ENCODE data around the gene PRKN. TPM values are rescaled to one million over a fixed set of nuclear protein-coding genes. Genes with fewer than 3 reads are reported as not detected.

PRKN gene
- total RNA-seq, 1 donor from 2014 or later = 0.79 TPM

DNA sequence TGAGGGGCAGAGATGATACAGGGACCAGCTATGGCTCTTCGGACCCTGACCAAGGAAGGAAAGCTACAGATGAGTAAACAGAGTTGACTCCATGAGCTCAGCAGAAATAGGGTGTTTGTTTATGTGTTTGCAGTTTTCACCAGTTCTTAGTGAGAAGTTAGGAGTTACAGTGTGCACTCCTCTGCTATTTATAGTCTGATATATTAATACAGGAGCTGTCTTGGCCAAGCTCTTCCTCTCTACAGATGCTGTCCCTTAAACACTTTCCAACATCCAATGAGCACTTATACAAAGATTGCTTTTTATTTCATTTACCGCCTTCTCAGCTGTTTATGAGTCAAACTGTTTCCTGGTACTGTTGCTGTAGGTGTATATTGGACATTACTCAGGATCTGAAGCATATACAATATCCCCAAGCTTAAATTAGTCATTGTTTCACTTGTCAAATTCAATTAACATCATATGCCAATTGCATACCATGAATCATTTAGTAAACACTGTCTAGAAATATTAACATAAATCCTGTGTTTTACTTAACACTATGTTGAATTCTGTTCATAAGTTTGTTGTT is 618.0 kb downstream of the PRKN start:
- FAIRE-seq (no peak), DNase-seq (ENCODE audit: low read depth) (peak; percentile 86)
- TF ChIP-seq CTCF (IDR thresholded peaks at IDR 0.05; ENCODE audit: insufficient read depth, low read length, severe bottlenecking) = no peak
- H3K4me3 ChIP-seq (ENCODE audit: low read depth, low read length) = no peak overlapping the region
- no peaks in the 10 kb centered on the region for H3K27me3 ChIP-seq (ENCODE audit: control insufficient read depth, insufficient read depth, low read length)
- H3K36me3 ChIP-seq (ENCODE audit: control insufficient read depth, insufficient read depth, low read length) = no peaks in the 10 kb centered on the region

DNA sequence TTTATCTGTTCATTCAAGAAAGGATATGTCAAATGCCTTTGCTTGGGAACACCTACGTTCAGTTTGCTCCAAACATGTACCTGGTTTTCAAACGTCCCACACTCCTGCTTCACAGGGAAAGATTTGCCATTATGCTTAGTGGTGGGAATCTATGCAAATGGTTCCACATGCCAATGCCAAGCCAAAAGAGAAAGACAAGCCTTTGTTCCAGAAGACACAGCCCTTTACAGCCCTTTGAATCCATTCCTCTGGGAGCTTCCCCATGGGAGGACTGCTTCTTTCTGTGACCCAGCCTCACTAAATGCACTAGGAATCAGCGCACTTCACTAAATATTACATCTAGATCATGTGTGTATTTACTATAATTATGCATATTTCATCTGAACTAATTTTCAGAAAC is 619.5 kb downstream of the PRKN start:
- H3K27me3 ChIP-seq (ENCODE audit: control insufficient read depth, insufficient read depth, low read length) = no peaks in the 10 kb centered on the region
- H3K4me3 ChIP-seq (ENCODE audit: low read depth, low read length) = no peak overlapping the region
- no peaks in the 10 kb centered on the region for H3K36me3 ChIP-seq (ENCODE audit: control insufficient read depth, insufficient read depth, low read length)
- FAIRE-seq (no peak), DNase-seq (ENCODE audit: low read depth) (no peak)
- no peak for TF ChIP-seq CTCF (IDR thresholded peaks at IDR 0.05; ENCODE audit: insufficient read depth, low read length, severe bottlenecking)

DNA sequence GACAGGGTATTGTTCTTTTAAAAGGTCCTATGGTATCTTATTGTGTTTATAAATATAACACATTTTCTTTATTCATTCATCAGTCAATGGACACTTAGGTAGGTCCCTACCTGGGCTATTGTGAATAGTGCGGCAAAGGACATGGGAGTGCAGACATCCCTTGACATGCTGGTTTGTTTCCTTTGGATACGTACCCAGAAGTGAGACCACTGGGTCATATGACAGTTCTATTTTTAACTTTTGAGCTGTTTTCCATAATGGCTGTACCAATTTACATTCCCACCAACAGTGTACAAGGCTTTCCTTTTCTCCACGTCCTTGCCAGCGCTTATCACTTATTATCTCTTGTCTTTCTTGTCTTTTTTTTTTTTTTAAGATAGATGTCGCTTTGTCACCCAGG is 627.5 kb downstream of the PRKN start:
- TF ChIP-seq CTCF (IDR thresholded peaks at IDR 0.05; ENCODE audit: insufficient read depth, low read length, severe bottlenecking) = no peak
- Histone ChIP-seq H3K36me3 (ENCODE audit: control insufficient read depth, insufficient read depth, low read length) (no peaks in the 10 kb centered on the region), H3K4me3 (ENCODE audit: low read depth, low read length) (no peak overlapping the region), H3K27me3 (ENCODE audit: control insufficient read depth, insufficient read depth, low read length) (no peaks in the 10 kb centered on the region)
- no peak for DNase-seq (ENCODE audit: low read depth)
- no peak for FAIRE-seq

- Histone ChIP-seq H3K27me3 (ENCODE audit: control insufficient read depth, insufficient read depth, low read length) (no peaks in the 10 kb centered on the region), H3K36me3 (ENCODE audit: control insufficient read depth, insufficient read depth, low read length) (no peaks in the 10 kb centered on the region), H3K4me3 (ENCODE audit: low read depth, low read length) (no peak overlapping the region)
- DNase-seq (ENCODE audit: low read depth) = peak; percentile 96
- no peak for TF ChIP-seq CTCF (IDR thresholded peaks at IDR 0.05; ENCODE audit: insufficient read depth, low read length, severe bottlenecking)
- FAIRE-seq = no peak
These were observed 627.9 kb downstream of the PRKN start for GRCh38 chr6:162099685-162100084.

- Histone ChIP-seq H3K27me3 (ENCODE audit: control insufficient read depth, insufficient read depth, low read length) (no peaks in the 10 kb centered on the region), H3K4me3 (ENCODE audit: low read depth, low read length) (no peak overlapping the region), H3K36me3 (ENCODE audit: control insufficient read depth, insufficient read depth, low read length) (no peaks in the 10 kb centered on the region)
- TF ChIP-seq CTCF (IDR thresholded peaks at IDR 0.05; ENCODE audit: insufficient read depth, low read length, severe bottlenecking) = no peak
- FAIRE-seq (peak; percentile 7), DNase-seq (ENCODE audit: low read depth) (no peak)
These were observed 634.6 kb downstream of the PRKN start for GRCh38 chr6:162092816-162093502.

DNA sequence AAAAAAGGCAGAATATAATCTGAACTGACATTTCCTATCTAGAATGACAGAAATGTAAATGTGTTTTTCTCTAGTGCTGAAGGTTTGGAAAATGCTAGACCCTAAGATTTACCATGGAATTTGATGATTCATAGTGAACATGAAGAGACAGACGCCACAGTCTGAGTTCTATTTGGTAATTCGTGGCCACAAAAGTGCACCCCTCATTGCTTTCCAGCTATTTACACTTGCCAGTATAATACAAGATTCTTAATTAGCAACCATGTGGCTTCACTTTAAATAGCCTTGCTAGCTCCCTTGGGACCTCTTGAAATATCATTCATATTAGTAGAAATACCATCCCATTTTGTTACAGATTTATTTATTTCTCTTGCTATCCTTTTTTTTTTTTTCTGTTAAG is 636.8 kb downstream of the PRKN start:
- Histone ChIP-seq H3K27me3 (ENCODE audit: control insufficient read depth, insufficient read depth, low read length) (no peaks in the 10 kb centered on the region), H3K4me3 (ENCODE audit: low read depth, low read length) (no peak overlapping the region), H3K36me3 (ENCODE audit: control insufficient read depth, insufficient read depth, low read length) (no peaks in the 10 kb centered on the region)
- DNase-seq (ENCODE audit: low read depth) (peak; percentile 44), FAIRE-seq (no peak)
- no peak for TF ChIP-seq CTCF (IDR thresholded peaks at IDR 0.05; ENCODE audit: insufficient read depth, low read length, severe bottlenecking)

All from bronchial epithelial cell (primary cell).